MCF 10A (cell line): ENCODE results near the gene TMEM63A. TPM values are rescaled to one million over a fixed set of nuclear protein-coding genes. Genes with fewer than 3 reads are reported as not detected.

Experiments used
- BruUV-seq: library from RNA; stranded (reverse); fragments of 400-500 nt; replicated peaks from 2 replicates; lab custom pipeline; 2021; lab: Mats Ljungman, UMichigan
- CTCF ChIA-PET: fragments of 300-600 bp; sonication (Branson Sonifier 250); formaldehyde crosslinking; extraction: SDS; loops from one replicate; lab custom pipeline; 2021; ENCODE audit warnings: antibody characterized with exemption, inconsistent platforms; lab: Yijun Ruan, JAX
- POLR2A ChIA-PET: fragments of 300-600, 350-650 bp; sonication (Branson Sonifier 250); formaldehyde crosslinking; extraction: SDS; loops from one replicate; lab custom pipeline; 2020; ENCODE audit warnings: antibody characterized with exemption, inconsistent platforms; lab: Yijun Ruan, JAX
- DNase-seq: peaks from one replicate; pipeline ENCODE4 v3.0.0-alpha.2; 2018; ENCODE audit not compliant: unreplicated experiment
- H3K27ac Mint-ChIP-seq: one replicate; pipeline ENCODE4 v1.8.0; 2022; ENCODE audit warnings: mild to moderate bottlenecking, low read depth, mixed read lengths; ENCODE audit not compliant: unreplicated experiment
- H3K27me3 Mint-ChIP-seq: one replicate; pipeline ENCODE4 v1.8.0; 2022; ENCODE audit warnings: mixed read lengths; ENCODE audit not compliant: insufficient read depth, unreplicated experiment
- H3K36me3 Mint-ChIP-seq: one replicate; pipeline ENCODE4 v1.8.0; 2022; ENCODE audit warnings: mild to moderate bottlenecking, moderate library complexity, mixed read lengths; ENCODE audit not compliant: insufficient read depth, unreplicated experiment
- H3K4me1 Mint-ChIP-seq: one replicate; pipeline ENCODE4 v1.8.0; 2022; ENCODE audit warnings: mixed read lengths; ENCODE audit not compliant: insufficient read depth, unreplicated experiment
- H3K4me3 Mint-ChIP-seq: one replicate; pipeline ENCODE4 v1.8.0; 2022; ENCODE audit warnings: mild to moderate bottlenecking, moderate library complexity, mixed read lengths; ENCODE audit not compliant: unreplicated experiment
- H3K9me3 Mint-ChIP-seq: one replicate; pipeline ENCODE4 v1.8.0; 2022; ENCODE audit warnings: mixed read lengths; ENCODE audit not compliant: unreplicated experiment
- intact Hi-C: fragments of 100-400 bp; cut with micrococcal nuclease; formaldehyde crosslinking; loops from 2 replicates; pipeline ENCODE4 v1.14.1; 2022
- total RNA-seq: library from RNA; stranded (reverse); gene quantifications from 2 replicates; pipeline ENCODE4 v1.2.3, GENCODE V29; 2022
- TF ChIP-seq, protein P1 (sequence below): fragments of 200-600 bp; IDR thresholded peaks from one replicate; pipeline ENCODE4 v1.8.0; 2022; ENCODE audit warnings: antibody characterized with exemption, mild to moderate bottlenecking; ENCODE audit not compliant: unreplicated experiment

Gene TMEM63A
- total RNA-seq, 1 experiment from 2014 or later = 52.1 TPM

GRCh38 chr1:225857256-225857655 lies 24.9 kb downstream of the TMEM63A start:
- no TSS peak for BruUV-seq
- POLR2A ChIA-PET = interaction anchor here (1.0 to 2.0 kb wide), 2 partner anchors 65 to 67 kb away, joined by 3 to 7 read pairs; partner anchors contain the start of gene PYCR2
- Mint-ChIP-seq H3K4me1 (no peaks in the 10 kb centered on the region), H3K27me3 (no peaks in the 10 kb centered on the region), H3K36me3 (peaks cover 35% of the 10 kb centered on the region), H3K9me3 (no peaks in the 10 kb centered on the region), H3K27ac (no peak overlapping the region), H3K4me3 (no peak overlapping the region)
- TF ChIP-seq, protein P1, sequence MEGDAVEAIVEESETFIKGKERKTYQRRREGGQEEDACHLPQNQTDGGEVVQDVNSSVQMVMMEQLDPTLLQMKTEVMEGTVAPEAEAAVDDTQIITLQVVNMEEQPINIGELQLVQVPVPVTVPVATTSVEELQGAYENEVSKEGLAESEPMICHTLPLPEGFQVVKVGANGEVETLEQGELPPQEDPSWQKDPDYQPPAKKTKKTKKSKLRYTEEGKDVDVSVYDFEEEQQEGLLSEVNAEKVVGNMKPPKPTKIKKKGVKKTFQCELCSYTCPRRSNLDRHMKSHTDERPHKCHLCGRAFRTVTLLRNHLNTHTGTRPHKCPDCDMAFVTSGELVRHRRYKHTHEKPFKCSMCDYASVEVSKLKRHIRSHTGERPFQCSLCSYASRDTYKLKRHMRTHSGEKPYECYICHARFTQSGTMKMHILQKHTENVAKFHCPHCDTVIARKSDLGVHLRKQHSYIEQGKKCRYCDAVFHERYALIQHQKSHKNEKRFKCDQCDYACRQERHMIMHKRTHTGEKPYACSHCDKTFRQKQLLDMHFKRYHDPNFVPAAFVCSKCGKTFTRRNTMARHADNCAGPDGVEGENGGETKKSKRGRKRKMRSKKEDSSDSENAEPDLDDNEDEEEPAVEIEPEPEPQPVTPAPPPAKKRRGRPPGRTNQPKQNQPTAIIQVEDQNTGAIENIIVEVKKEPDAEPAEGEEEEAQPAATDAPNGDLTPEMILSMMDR = no peak
- CTCF ChIA-PET = interaction anchor here (0.6 to 3.1 kb wide), 10 partner anchors 11 to 383 kb away, joined by 3 to 13 read pairs (median 4); partner anchors contain the start of gene SRP9
- DNase-seq = no peak
- intact Hi-C loops = no loop called here

DNA sequence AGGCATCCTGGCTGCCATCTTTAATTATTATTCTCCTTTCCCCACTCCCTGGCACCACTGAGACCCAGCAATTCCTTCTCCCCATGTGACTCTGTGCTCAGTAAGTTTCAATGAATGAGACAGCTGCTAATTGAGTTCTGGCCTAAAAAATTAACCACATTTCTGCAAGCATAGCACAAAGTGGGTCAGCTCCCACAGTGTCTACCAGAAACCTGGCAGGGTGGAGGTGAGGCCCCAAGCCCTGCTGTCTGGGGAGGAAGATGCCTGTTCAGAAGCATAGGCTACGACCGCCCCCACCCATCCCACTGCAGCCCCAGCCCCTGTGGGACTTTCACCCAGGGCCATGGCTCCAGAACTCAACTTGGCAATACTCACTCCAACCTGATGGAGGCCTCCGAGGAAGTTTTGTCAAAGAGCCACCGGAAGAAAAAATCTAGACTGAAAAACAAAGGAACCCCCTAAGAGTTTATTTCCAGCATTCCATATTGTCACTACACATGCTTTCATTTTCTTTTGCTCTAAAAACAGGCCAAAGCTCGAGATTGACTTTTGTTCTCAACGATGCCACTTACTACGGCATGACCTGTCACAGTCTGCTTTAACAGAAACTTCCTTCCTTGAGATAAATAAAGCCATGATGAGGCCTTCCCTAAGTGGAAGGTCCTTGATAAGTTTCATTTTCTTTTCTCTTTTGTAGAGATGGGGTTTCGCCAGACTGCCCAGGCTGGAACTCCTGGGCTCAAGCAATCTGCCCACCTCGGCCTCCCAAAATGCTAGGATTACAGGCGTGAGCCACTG lies 26.5 kb downstream of the TMEM63A start:
- Mint-ChIP-seq H3K4me3 (no peak overlapping the region), H3K27ac (no peak overlapping the region), H3K27me3 (no peaks in the 10 kb centered on the region), H3K9me3 (no peaks in the 10 kb centered on the region), H3K36me3 (peaks cover 40% of the 10 kb centered on the region), H3K4me1 (no peaks in the 10 kb centered on the region)
- TF ChIP-seq, protein P1 = no peak
- ChIA-PET CTCF (interaction anchor here (0.6 to 6.2 kb wide), 15 partner anchors 9 to 381 kb away, joined by 3 to 42 read pairs (median 4); partner anchors contain the start of genes EPHX1 and SRP9), POLR2A (interaction anchor here (0.6 to 1.5 kb wide), 6 partner anchors 10 to 823 kb away, joined by 3 to 4 read pairs (median 4); partner anchors contain the start of gene TMEM63A)
- BruUV-seq = no TSS peak
- intact Hi-C loops = no loop called here
- no peak for DNase-seq

DNA sequence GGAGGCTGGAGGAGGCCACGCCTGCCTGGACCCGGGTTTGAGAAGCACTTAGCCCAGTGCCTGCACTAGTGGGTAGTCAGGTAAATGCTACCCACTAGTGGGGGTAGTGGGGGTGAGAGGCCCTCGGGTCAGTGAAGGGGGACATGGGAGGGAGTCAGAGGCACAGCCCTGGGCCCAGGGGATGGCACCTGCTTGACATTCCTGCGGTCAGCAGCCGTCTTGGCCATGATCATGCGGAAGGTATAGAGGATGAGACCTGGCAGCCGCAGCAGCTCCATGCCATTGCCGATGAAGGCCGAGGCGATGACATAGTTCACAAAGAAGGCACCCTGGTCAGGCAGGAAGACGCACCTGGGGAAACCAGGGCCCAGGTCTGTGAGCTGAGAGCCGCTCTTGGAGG lies 28.7 kb downstream of the TMEM63A start:
- POLR2A ChIA-PET = interaction anchor here (0.7 to 1.4 kb wide), 6 partner anchors 17 to 77 kb away, joined by 3 read pairs; partner anchors contain the start of genes PYCR2 and TMEM63A
- Mint-ChIP-seq H3K4me1 (no peaks in the 10 kb centered on the region), H3K36me3 (peaks cover 35% of the 10 kb centered on the region), H3K9me3 (no peaks in the 10 kb centered on the region), H3K4me3 (no peak overlapping the region), H3K27ac (no peak overlapping the region), H3K27me3 (no peaks in the 10 kb centered on the region)
- intact Hi-C loops = no loop called here
- CTCF ChIA-PET = interaction anchor here (0.6 to 6.2 kb wide), 5 partner anchors 28 to 533 kb away, joined by 3 to 42 read pairs (median 3); partner anchors contain the start of gene SRP9
- BruUV-seq = no TSS peak
- DNase-seq = no peak
- TF ChIP-seq, protein P1 = no peak

DNA sequence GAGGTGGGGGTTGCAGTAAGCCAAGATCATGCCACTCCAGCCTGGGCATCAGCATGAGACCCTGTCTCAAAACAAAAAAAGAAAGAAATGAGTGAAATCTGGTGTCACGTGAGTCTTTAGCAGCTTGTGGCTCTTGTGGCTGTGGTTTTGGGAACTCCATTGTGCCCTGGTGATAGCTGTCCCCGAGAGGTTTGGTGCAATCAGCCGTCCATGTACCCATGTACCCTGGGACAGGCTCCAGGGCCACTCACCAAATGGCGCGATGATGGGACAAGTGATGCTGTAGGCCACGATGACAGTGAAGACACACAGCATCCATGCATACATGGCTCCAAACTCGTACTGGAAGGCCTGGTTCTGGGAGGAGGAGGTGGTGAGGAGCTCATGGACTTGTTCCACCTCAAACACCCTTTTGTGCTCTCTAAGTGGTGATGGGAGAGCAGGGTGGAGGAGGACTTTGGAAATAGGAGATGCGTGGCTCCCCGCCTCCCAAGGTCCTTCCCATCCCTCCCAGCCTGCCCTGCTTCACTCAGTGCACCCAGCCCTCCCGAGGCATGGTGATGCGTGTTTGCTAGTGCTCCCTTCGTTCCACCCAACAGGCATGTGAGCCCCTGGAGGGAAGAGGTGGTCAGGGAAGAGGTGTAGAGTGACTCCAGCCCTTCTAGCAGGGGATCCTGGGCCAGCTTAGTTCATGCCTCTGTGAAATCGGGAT lies 29.6 kb downstream of the TMEM63A start:
- Mint-ChIP-seq H3K36me3 (peaks cover 35% of the 10 kb centered on the region), H3K9me3 (no peaks in the 10 kb centered on the region), H3K4me3 (no peak overlapping the region), H3K27me3 (no peaks in the 10 kb centered on the region), H3K4me1 (no peaks in the 10 kb centered on the region), H3K27ac (no peak overlapping the region)
- no TSS peak for BruUV-seq
- DNase-seq = no peak
- ChIA-PET CTCF (interaction anchor here (0.7 to 6.2 kb wide), 5 partner anchors 13 to 377 kb away, joined by 3 to 42 read pairs (median 4); no protein-coding TSS in a partner anchor), POLR2A (interaction anchor here (0.6 to 1.4 kb wide), 10 partner anchors 11 to 698 kb away, joined by 3 to 4 read pairs (median 3); partner anchors contain the start of gene PYCR2)
- intact Hi-C loops = no loop called here
- TF ChIP-seq, protein P1 = no peak
